GM23338 (cell line): ENCODE data around the gene NELL2. TPM values are rescaled to one million over a fixed set of nuclear protein-coding genes. Genes with fewer than 3 reads are reported as not detected.

Experiments
- ATAC-seq: fragments of 200-7000 bp; cut with Tn5 transposase; 3 replicates; pipeline ENCODE4 v1.9.1; 2020
- DNase-seq: peaks from one replicate; pipeline ENCODE4 v3.0.0-alpha.2; 2015; ENCODE audit warnings: low spot score
- H2AFZ ChIP-seq: fragments of 200-600 bp; sonication (generic); 2 replicates; pipeline ENCODE4 v1.8.0; 2016; ENCODE audit warnings: antibody characterized with exemption, mild to moderate bottlenecking, moderate library complexity
- H3F3A ChIP-seq: fragments of 200-600 bp; sonication (generic); replicated peaks from 2 replicates; pipeline ENCODE4 v1.8.0; 2017; ENCODE audit warnings: antibody characterized with exemption, mixed run types, low read depth
- H3K27ac ChIP-seq: fragments of 200-600 bp; sonication (generic); 2 replicates; pipeline ENCODE4 v1.6.1; 2016; ENCODE audit warnings: low read depth
- H3K27me3 ChIP-seq: fragments of 200-600 bp; sonication (generic); 2 replicates; pipeline ENCODE4 v1.8.0; 2016; ENCODE audit warnings: mild to moderate bottlenecking, mixed run types, moderate library complexity; ENCODE audit not compliant: insufficient read depth
- H3K36me3 ChIP-seq: fragments of 200-600 bp; sonication (generic); 2 replicates; pipeline ENCODE4 v1.8.0; 2016; ENCODE audit warnings: mild to moderate bottlenecking; ENCODE audit not compliant: insufficient read depth
- H3K4me1 ChIP-seq: fragments of 200-600 bp; sonication (generic); 2 replicates; pipeline ENCODE4 v1.8.0; 2016; ENCODE audit warnings: mild to moderate bottlenecking, moderate library complexity; ENCODE audit not compliant: insufficient read depth
- H3K4me2 ChIP-seq: fragments of 200-600 bp; sonication (generic); 2 replicates; pipeline ENCODE4 v1.7.1; 2017; ENCODE audit warnings: mixed run types
- H3K4me3 ChIP-seq: fragments of 200-600 bp; sonication (generic); 2 replicates; pipeline ENCODE4 v1.6.1; 2016; ENCODE audit warnings: mixed run types
- H3K79me2 ChIP-seq: fragments of 200-600 bp; sonication (generic); replicated peaks from 2 replicates; pipeline ENCODE4 v1.8.0; 2017; ENCODE audit warnings: mild to moderate bottlenecking; ENCODE audit not compliant: insufficient read depth
- H3K9me2 ChIP-seq: fragments of 200-600 bp; sonication (generic); 2 replicates; pipeline ENCODE4 v1.8.0; 2017; ENCODE audit not compliant: insufficient read depth
- H4K20me1 ChIP-seq: fragments of 200-600 bp; sonication (generic); replicated peaks from 2 replicates; pipeline ENCODE4 v1.8.0; 2017; ENCODE audit warnings: mild to moderate bottlenecking; ENCODE audit not compliant: insufficient read depth
- H3K27ac Mint-ChIP-seq: 2 replicates; pipeline ENCODE4 v1.8.0; 2020; ENCODE audit warnings: inconsistent platforms, mild to moderate bottlenecking, moderate library complexity, mixed read lengths
- H3K27me3 Mint-ChIP-seq: 3 replicates; pipeline ENCODE4 v1.8.0; 2022; ENCODE audit warnings: low read depth, mild to moderate bottlenecking, moderate library complexity, mixed read lengths, inconsistent platforms; ENCODE audit not compliant: insufficient read depth, poor library complexity
- H3K36me3 Mint-ChIP-seq: 3 replicates; pipeline ENCODE4 v1.8.0; 2021; ENCODE audit warnings: low read depth, mild to moderate bottlenecking, inconsistent platforms, moderate library complexity, mixed read lengths
- H3K4me1 Mint-ChIP-seq: 3 replicates; pipeline ENCODE4 v1.8.0; 2020; ENCODE audit warnings: mild to moderate bottlenecking, inconsistent platforms, mixed read lengths
- H3K4me3 Mint-ChIP-seq: 3 replicates; pipeline ENCODE4 v1.8.0; 2021; ENCODE audit warnings: moderate library complexity, mild to moderate bottlenecking, inconsistent platforms, mixed read lengths
- H3K9me3 Mint-ChIP-seq: 3 replicates; pipeline ENCODE4 v1.8.0; 2020; ENCODE audit warnings: moderate library complexity, mild to moderate bottlenecking, inconsistent platforms, mixed read lengths
- CREB1 ChIP-seq: fragments of 250-450 bp; sonication (Bioruptor Pico); IDR thresholded peaks from 2 replicates; pipeline ENCODE4 v1.5.0; 2020; ENCODE audit warnings: low read depth, mild to moderate bottlenecking, moderate library complexity
- CTCF ChIP-seq, 2 experiments: fragments of 200-600 bp in 1 of 2; sonication (generic) in 1 of 2; conservative IDR thresholded peaks; 2 replicates each; pipeline versions ENCODE4 v1.5.1 to v1.6.1; 2016 to 2017; ENCODE audit warnings: antibody characterized with exemption in 2 of 2, low read depth in 2 of 2, mild to moderate bottlenecking in 2 of 2, moderate library complexity in 1 of 2
- ETS1 ChIP-seq: IDR thresholded peaks from 2 replicates; pipeline ENCODE4 v1.6.1; 2016; ENCODE audit warnings: antibody characterized with exemption
- EZH2 ChIP-seq: fragments of 200-600 bp; sonication (generic); IDR thresholded peaks from one replicate; pipeline ENCODE4 v1.8.0; 2017; ENCODE audit warnings: antibody characterized with exemption, mild to moderate bottlenecking, low read depth; ENCODE audit not compliant: unreplicated experiment
- EZH2phosphoT487 ChIP-seq: fragments of 200-600 bp; sonication (generic); IDR thresholded peaks from one replicate; pipeline ENCODE4 v1.8.1; 2018; ENCODE audit warnings: antibody characterized with exemption; ENCODE audit not compliant: unreplicated experiment
- JUNB ChIP-seq: IDR thresholded peaks from one replicate; pipeline ENCODE4 v1.6.1; 2016; ENCODE audit warnings: antibody characterized with exemption; ENCODE audit not compliant: unreplicated experiment
- NANOG ChIP-seq: IDR thresholded peaks from 2 replicates; pipeline ENCODE4 v1.6.1; 2016; ENCODE audit warnings: antibody characterized with exemption, borderline replicate concordance
- POLR2AphosphoS5 ChIP-seq: IDR thresholded peaks from 2 replicates; pipeline ENCODE4 v1.6.1; 2016; ENCODE audit warnings: antibody characterized with exemption, low read depth
- REST ChIP-seq: IDR thresholded peaks from one replicate; pipeline ENCODE4 v1.6.1; 2018; ENCODE audit warnings: antibody characterized with exemption; ENCODE audit not compliant: unreplicated experiment
- STAT1 ChIP-seq: IDR thresholded peaks from one replicate; pipeline ENCODE4 v1.6.1; 2016; ENCODE audit warnings: antibody characterized with exemption; ENCODE audit not compliant: unreplicated experiment
- ZNF114 ChIP-seq: fragments of 250-450 bp; sonication (Bioruptor Pico); IDR thresholded peaks from 2 replicates; pipeline ENCODE4 v1.5.0; 2020; ENCODE audit warnings: mild to moderate bottlenecking, moderate library complexity
- ZNF331 ChIP-seq: fragments of 250-450 bp; sonication (Bioruptor Pico); IDR thresholded peaks from 2 replicates; pipeline ENCODE4 v1.5.0; 2020; ENCODE audit warnings: low read depth, mild to moderate bottlenecking, moderate library complexity
- ZNF462 ChIP-seq: fragments of 250-450 bp; sonication (Bioruptor Pico); IDR thresholded peaks from 2 replicates; pipeline ENCODE4 v1.5.0; 2020; ENCODE audit warnings: mild to moderate bottlenecking, moderate library complexity
- polyA plus RNA-seq: library from polyadenylated mRNA; unstranded; fragments of >200 nt; fragmentation: Nextera tagmentation; extraction: Ambion mirVana; gene quantifications from 2 replicates; pipeline ENCODE4 v1.2.1, GENCODE V29; 2016
- total RNA-seq: library from RNA; depleted of rRNA; stranded (reverse); fragments of >200 nt; shearing (Covaris generic); gene quantifications from 2 replicates; pipeline ENCODE4 v1.2.3, GENCODE V29; 2014

NELL2 gene
- total and polyA plus RNA-seq, 2 experiments from 2014 or later, result 25.1 to 99.5 TPM

GRCh38 chr12:44775901-44776300 lies 100.2 kb downstream of the NELL2 start:
- peaks cover 3% of the 10 kb centered on the region; the same call in 1 of the 2 replicates for H3K79me2 ChIP-seq
- Mint-ChIP-seq H3K27me3 (peaks cover 2% of the 10 kb centered on the region), H3K9me3 (peaks cover under 1% of the 10 kb centered on the region; the same call in 1 of the 3 replicates), H3K27ac (no peak overlapping the region), H3K4me1 (peaks cover 10% of the 10 kb centered on the region), H3K4me3 (no peak overlapping the region), H3K36me3 (peaks cover 8% of the 10 kb centered on the region; the same call in 2 of the 3 replicates)
- no peaks in the 10 kb centered on the region for H3K27me3 ChIP-seq
- no peak overlapping the region for H3K4me2 ChIP-seq
- H4K20me1 ChIP-seq, result no peaks in the 10 kb centered on the region
- no peak overlapping the region for H3K4me3 ChIP-seq
- DNase-seq (no peak), ATAC-seq (no peak)
- H3K36me3 ChIP-seq, result no peaks in the 10 kb centered on the region
- peaks cover 13% of the 10 kb centered on the region for H3K4me1 ChIP-seq
- H3F3A ChIP-seq, result no peaks in the 10 kb centered on the region
- no peaks in the 10 kb centered on the region; the same call in 1 of the 2 replicates for H3K9me2 ChIP-seq
- TF ChIP-seq JUNB, result no peak
- no peak for TF ChIP-seq ZNF114 (CRISPR knock-in tag)
- TF ChIP-seq EZH2phosphoT487, result no peak
- no peak for TF ChIP-seq CREB1 (CRISPR knock-in tag)
- TF ChIP-seq ZNF331 (CRISPR knock-in tag), result no peak
- no peak for TF ChIP-seq ETS1
- TF ChIP-seq REST, result no peak
- no peak for TF ChIP-seq CTCF (conservative IDR thresholded peaks at IDR 0.05; ENCODE audit: low read depth in 2 of 2)
- TF ChIP-seq EZH2, result no peak
- no peak for TF ChIP-seq STAT1
- no peak for TF ChIP-seq NANOG
- no peak for TF ChIP-seq POLR2AphosphoS5
- no peak for TF ChIP-seq ZNF462 (CRISPR knock-in tag)
- no peak overlapping the region for H2AFZ ChIP-seq
- no peak overlapping the region for H3K27ac ChIP-seq
